ENCODE results near the gene SASH1. TPM values are rescaled to one million over a fixed set of nuclear protein-coding genes. Genes with fewer than 3 reads are reported as not detected.

SASH1 gene
- total and polyA plus RNA-seq, 9 of the 15 experiments (the other 6 are each of a cell fraction or from before 2014, with no cell fraction given) = 0.35 to 3.5 (median 1.6) TPM

DNA sequence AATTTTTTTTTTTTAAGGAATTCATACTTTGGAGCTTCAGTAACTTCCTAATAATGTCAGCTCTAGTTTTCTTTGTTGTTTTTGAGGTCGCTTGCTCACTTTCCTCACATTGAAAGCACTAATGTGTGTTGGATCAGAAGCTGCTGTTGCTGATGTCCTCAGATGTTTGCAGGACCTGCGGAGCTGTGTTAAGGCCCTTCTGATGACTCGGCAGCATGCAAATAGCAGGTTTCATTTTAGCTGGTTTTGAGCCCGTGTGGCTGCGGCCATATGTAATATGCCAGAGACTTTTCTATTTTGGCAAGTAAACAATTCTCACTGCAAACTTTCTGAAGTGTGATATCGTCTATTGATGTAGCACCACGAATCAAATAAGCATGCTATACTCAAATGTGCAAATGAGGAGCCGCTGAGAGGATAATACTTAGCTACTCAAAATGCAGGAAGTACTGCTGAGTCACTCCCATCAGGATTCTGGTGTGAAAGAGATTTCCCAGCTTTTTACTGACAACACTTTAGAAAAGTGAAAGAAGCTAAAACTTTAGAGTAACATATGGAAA, 187.8 kb downstream of the SASH1 start (continued):
- TF ChIP-seq, protein P1, sequence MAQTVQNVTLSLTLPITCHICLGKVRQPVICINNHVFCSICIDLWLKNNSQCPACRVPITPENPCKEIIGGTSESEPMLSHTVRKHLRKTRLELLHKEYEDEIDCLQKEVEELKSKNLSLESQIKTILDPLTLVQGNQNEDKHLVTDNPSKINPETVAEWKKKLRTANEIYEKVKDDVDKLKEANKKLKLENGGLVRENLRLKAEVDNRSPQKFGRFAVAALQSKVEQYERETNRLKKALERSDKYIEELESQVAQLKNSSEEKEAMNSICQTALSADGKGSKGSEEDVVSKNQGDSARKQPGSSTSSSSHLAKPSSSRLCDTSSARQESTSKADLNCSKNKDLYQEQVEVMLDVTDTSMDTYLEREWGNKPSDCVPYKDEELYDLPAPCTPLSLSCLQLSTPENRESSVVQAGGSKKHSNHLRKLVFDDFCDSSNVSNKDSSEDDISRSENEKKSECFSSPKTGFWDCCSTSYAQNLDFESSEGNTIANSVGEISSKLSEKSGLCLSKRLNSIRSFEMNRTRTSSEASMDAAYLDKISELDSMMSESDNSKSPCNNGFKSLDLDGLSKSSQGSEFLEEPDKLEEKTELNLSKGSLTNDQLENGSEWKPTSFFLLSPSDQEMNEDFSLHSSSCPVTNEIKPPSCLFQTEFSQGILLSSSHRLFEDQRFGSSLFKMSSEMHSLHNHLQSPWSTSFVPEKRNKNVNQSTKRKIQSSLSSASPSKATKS (CRISPR knock-in tag; IDR thresholded peaks at IDR 0.05) = no peak
- TF ChIP-seq MECOM (CRISPR knock-in tag; IDR thresholded peaks at IDR 0.05) (no peak), CREBBP (IDR thresholded peaks at IDR 0.05; ENCODE audit: low read depth, low read length) (no peak), PHB (CRISPR knock-in tag; IDR thresholded peaks at IDR 0.05) (no peak), PCBP2 (IDR thresholded peaks at IDR 0.05; ENCODE audit: low read depth, low read length, poor library complexity, severe bottlenecking) (no peak), CTBP1 (IDR thresholded peaks at IDR 0.05; ENCODE audit: borderline replicate concordance) (peak; percentile 42; the same call in 1 of the 2 replicates), ZFP36 (IDR thresholded peaks at IDR 0.05; ENCODE audit: low read depth, low read length, partially characterized antibody) (no peak), ETS2 (tag; IDR thresholded peaks at IDR 0.05; ENCODE audit: borderline replicate concordance, poor library complexity, severe bottlenecking) (no peak), CHD2 (IDR thresholded peaks at IDR 0.05; ENCODE audit: low read depth, low read length) (no peak), KLF10 (CRISPR knock-in tag; IDR thresholded peaks at IDR 0.05) (no peak), FOXJ3 (CRISPR knock-in tag; IDR thresholded peaks at IDR 0.05) (no peak)
- TF ChIP-seq, protein P2, sequence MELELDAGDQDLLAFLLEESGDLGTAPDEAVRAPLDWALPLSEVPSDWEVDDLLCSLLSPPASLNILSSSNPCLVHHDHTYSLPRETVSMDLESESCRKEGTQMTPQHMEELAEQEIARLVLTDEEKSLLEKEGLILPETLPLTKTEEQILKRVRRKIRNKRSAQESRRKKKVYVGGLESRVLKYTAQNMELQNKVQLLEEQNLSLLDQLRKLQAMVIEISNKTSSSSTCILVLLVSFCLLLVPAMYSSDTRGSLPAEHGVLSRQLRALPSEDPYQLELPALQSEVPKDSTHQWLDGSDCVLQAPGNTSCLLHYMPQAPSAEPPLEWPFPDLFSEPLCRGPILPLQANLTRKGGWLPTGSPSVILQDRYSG (tag; conservative IDR thresholded peaks at IDR 0.05; ENCODE audit: low read depth) = peak; percentile 86; the same call in 1 of the 2 replicates
- TF ChIP-seq, protein P3, sequence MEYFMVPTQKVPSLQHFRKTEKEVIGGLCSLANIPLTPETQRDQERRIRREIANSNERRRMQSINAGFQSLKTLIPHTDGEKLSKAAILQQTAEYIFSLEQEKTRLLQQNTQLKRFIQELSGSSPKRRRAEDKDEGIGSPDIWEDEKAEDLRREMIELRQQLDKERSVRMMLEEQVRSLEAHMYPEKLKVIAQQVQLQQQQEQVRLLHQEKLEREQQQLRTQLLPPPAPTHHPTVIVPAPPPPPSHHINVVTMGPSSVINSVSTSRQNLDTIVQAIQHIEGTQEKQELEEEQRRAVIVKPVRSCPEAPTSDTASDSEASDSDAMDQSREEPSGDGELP (CRISPR knock-in tag; IDR thresholded peaks at IDR 0.05; ENCODE audit: borderline replicate concordance) = no peak
- TF ChIP-seq, protein P4, sequence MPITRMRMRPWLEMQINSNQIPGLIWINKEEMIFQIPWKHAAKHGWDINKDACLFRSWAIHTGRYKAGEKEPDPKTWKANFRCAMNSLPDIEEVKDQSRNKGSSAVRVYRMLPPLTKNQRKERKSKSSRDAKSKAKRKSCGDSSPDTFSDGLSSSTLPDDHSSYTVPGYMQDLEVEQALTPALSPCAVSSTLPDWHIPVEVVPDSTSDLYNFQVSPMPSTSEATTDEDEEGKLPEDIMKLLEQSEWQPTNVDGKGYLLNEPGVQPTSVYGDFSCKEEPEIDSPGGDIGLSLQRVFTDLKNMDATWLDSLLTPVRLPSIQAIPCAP (CRISPR knock-in tag; IDR thresholded peaks at IDR 0.05; ENCODE audit: borderline replicate concordance) = no peak
- TF ChIP-seq, protein P5, sequence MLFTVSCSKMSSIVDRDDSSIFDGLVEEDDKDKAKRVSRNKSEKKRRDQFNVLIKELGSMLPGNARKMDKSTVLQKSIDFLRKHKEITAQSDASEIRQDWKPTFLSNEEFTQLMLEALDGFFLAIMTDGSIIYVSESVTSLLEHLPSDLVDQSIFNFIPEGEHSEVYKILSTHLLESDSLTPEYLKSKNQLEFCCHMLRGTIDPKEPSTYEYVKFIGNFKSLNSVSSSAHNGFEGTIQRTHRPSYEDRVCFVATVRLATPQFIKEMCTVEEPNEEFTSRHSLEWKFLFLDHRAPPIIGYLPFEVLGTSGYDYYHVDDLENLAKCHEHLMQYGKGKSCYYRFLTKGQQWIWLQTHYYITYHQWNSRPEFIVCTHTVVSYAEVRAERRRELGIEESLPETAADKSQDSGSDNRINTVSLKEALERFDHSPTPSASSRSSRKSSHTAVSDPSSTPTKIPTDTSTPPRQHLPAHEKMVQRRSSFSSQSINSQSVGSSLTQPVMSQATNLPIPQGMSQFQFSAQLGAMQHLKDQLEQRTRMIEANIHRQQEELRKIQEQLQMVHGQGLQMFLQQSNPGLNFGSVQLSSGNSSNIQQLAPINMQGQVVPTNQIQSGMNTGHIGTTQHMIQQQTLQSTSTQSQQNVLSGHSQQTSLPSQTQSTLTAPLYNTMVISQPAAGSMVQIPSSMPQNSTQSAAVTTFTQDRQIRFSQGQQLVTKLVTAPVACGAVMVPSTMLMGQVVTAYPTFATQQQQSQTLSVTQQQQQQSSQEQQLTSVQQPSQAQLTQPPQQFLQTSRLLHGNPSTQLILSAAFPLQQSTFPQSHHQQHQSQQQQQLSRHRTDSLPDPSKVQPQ (CRISPR knock-in tag; IDR thresholded peaks at IDR 0.05; ENCODE audit: borderline replicate concordance) = no peak
- TF ChIP-seq, protein P6, sequence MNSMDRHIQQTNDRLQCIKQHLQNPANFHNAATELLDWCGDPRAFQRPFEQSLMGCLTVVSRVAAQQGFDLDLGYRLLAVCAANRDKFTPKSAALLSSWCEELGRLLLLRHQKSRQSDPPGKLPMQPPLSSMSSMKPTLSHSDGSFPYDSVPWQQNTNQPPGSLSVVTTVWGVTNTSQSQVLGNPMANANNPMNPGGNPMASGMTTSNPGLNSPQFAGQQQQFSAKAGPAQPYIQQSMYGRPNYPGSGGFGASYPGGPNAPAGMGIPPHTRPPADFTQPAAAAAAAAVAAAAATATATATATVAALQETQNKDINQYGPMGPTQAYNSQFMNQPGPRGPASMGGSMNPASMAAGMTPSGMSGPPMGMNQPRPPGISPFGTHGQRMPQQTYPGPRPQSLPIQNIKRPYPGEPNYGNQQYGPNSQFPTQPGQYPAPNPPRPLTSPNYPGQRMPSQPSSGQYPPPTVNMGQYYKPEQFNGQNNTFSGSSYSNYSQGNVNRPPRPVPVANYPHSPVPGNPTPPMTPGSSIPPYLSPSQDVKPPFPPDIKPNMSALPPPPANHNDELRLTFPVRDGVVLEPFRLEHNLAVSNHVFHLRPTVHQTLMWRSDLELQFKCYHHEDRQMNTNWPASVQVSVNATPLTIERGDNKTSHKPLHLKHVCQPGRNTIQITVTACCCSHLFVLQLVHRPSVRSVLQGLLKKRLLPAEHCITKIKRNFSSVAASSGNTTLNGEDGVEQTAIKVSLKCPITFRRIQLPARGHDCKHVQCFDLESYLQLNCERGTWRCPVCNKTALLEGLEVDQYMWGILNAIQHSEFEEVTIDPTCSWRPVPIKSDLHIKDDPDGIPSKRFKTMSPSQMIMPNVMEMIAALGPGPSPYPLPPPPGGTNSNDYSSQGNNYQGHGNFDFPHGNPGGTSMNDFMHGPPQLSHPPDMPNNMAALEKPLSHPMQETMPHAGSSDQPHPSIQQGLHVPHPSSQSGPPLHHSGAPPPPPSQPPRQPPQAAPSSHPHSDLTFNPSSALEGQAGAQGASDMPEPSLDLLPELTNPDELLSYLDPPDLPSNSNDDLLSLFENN (IDR thresholded peaks at IDR 0.05; ENCODE audit: low read depth in 2 of 2, low read length in 2 of 2) = no peak
